NCI-H1694 (cell line): ENCODE results near the gene PXN.
"Not testable (repeated sequence)": the region's sequence is repeated elsewhere in the genome, so short reads cannot be mapped to it uniquely, and the experiment has no call there.

ENCODE experiments used
- DNase-seq: peaks from one replicate; lab custom pipeline; 2025; lab: John Stamatoyannopoulos, UW

The PXN gene

GRCh38 chr12:120241561-120242274 is 23.8 kb downstream of the PXN start:
- DNase-seq = no peak

DNA sequence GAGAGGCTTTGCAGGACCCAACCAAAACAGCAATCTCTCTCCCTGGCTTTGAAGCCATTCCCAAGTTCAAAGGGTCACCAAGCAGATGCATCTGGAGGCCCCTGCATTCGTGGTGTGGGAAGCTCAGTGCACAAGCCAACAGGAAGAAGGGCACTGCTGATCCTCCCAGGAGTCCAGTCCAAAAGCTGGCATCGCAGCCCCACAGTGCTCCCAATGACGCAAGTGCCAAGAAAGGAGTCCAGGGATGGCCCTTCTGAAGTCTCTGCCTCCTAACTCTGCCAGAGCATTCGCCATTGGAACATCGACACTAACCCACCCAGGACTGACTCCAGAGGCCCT is 25.1 kb downstream of the PXN start:
- no peak for DNase-seq

DNA sequence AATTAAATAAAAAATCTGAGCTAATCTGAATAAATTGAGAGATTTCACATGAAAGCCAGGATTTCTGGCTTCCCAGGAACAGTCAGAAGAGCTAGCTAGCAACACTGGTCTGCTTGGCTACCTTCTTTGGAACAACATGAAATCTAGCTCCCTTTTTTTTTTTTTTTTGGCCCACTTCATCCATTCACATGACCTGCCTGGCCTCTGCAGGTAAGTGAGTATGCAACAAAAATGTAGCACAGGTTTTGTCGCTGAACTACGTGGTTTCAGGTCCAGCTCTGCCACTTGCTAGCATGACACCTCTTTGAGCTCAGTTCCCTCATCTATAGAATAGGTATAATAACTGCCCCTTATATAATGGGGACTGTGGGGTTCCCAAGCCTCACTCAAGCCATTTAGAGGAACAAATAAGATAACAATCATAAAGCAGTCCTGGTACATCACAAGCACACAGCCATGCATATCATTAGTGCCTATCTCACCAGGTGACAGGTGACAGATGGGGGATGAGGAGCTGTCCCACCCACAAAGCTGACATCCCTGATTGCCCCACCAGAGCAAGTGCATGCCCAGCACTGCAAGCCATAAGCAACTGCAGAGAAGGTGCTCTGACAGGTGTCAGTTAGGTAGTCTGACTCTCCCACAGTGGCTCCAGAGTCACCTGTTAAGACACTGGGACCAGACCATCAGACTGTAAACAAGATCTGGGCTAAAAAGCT is 25.6 kb downstream of the PXN start:
- no peak for DNase-seq

- DNase-seq = no peak
Measured at GRCh38 chr12:120238839-120239445, 26.6 kb downstream of the PXN start.

- DNase-seq = no peak
Measured at GRCh38 chr12:120238217-120238616, 27.3 kb downstream of the PXN start.

DNA sequence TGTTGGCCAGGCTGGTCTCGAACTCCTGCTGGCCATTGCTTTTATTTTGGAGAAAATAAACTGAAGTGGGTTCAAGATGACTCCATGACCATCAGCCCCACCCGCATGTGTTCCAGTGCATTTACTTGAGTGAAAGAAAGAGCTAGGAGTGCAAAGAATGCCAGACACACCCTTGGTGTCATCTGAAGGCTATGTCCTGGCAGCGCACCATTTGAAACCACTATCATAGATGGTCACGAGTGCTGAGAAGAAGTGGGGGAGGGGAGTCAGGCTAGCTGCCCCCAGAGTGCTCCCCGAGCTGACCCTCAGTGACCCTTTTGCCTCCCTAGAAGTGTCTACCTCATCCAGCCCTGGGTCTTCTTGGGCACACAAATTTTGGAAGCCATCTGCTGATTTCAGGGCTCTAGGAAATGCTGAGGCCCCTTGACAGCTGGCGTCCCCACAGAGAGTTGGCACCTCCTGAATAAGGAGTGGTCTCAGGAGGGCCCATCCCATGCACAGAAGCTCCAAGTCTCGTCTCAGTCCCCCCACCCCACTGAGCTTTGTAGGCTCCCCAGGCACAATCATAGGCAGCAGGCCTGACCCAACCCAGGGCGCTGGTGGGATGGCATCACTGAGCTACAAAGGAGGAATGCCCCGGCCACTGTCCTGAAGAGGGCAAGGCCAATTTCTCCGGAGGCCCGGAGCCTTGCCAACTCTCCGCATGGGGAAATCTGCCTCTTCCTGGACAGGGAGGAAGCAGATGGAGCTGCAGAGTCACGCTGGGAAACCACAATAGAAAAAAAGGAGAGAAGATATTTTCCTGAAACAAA is 28.0 kb downstream of the PXN start:
- DNase-seq = peak; percentile 31

DNA sequence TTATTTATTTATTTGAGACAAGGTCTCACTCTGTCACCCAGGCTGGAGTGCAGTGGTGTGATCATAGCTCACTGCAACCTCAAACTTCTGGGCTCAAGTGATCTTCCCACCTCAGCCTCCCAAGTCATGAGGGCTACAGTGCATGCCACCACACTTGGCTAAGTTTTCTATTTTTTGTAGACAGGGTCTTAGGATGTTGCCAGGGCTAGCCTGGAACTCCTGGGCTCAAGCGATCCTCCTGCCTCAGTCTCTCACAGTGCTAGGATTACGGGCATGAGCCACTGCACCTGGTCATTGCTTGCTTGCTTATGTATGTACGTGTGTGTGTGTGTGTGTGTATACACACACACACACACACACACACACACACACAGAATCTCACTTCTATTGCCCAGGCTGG is 28.7 kb downstream of the PXN start:
- not testable (repeated sequence) for DNase-seq

DNA sequence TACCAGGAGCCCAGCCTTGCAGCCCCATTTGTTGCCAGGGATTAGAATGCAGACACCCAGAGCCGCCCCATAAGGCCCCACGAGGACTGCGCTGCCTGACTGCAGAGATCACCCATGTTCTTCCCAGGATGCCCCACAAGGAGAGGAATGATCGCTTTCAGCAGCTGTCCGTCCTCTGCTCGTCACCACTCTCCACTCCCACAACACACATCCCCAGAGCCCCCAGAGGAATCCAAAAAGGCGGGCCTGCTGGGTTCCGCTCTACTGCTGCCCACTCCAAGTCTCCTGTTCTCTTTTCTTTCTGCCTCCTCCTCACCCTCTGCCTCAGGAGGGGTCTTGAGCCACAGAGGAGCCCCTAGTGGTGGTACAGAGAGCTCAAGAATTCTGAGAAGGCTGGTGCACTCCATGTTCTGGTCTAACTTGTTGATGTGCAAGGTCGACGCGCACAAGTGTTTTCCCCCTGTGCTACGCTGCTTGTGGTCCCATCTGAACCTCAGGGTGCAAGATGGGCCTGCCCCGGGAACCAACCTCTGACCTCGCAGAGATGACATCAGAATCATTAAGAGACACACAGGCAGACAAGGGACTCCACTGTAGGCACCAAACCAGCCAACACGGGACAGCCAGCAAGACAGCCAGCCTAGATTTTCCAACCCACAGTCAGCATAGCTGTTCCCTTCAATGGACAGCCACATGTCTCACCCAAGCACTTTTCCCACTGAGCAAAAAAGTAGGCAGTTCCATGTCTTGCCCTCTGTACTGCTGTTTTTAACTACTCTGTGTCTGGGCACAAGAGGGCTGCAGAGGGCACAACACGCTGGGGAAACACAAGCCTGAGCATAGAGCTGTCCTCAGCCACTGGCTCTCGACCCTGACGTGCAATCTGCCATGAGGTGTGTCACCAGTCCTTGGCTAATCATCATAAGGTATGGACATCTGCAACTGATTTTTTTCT is 29.9 kb downstream of the PXN start:
- no peak for DNase-seq

GRCh38 chr12:120234643-120235368 is 30.7 kb downstream of the PXN start:
- DNase-seq = peak; percentile 55

GRCh38 chr12:120231316-120232011 is 34.1 kb downstream of the PXN start:
- DNase-seq = no peak

DNA sequence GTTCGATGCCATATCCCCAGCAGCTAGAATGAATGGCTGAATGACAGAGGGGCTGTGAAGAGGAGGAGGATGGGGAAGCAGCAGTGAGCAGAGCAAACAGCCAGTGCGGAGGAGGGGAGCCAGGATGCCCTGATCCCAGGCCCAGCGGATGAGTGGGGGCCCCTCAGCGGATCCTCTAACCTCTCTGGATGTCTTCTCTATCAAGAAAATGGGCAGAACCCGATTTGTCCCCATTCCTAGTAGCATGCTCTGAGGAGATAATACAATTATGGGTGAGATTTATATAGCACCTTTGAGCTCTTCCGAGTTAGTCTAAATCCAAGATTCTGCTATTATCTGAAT is 34.6 kb downstream of the PXN start:
- no peak for DNase-seq

GRCh38 chr12:120230326-120230973 is 35.1 kb downstream of the PXN start:
- no peak for DNase-seq

GRCh38 chr12:120229487-120230325 is 35.8 kb downstream of the PXN start:
- DNase-seq = no peak

GRCh38 chr12:120229071-120229486 is 36.5 kb downstream of the PXN start:
- DNase-seq = no peak

DNA sequence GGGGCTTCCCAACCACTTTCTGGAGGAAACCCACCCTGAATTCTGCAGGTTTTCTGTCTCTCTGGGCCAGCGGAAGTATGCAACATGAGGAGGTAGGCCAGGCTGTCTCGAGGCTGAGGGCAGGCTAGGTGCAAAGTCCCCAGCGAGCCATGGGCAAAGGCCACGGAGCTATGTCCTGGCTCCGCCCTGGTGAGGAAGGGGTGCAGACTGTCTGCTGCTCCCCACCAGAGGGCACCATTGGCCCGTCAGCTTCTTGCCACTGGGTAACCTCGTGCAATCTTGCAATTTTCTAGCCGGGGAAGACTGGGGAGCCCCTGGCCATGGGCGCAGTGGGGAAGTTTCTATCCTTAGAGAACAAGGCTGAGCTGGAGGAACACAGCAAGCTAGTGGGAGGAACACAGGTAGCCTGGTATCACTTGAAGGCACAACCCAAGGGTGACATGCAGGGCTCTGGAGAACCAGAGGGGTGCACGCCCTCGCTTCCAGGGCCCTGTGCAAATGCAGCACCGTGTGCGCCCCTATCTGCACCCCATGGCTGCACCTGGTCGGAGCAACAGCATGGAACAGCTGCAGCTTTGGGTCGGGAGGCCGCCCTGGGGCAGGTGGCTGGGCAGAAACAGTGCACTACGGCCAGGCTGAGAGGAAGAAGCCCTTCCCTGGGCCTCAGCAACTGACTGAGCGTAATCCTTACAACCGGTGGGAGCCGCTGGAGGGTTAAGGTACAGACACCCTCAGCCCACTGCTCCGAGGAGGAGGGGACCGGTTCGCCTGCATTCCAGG is 37.0 kb downstream of the PXN start:
- peak; percentile 45 for DNase-seq

- no peak for DNase-seq
Measured at GRCh38 chr12:120228041-120228290, 37.6 kb downstream of the PXN start.

GRCh38 chr12:120227233-120228040 is 38.1 kb downstream of the PXN start:
- no peak for DNase-seq
